CMK (cell line): ENCODE data around the gene TPD52L1.
"Not testable (repeated sequence)": the region's sequence is repeated elsewhere in the genome, so short reads cannot be mapped to it uniquely, and the experiment has no call there.

Experiments used
- DNase-seq: peaks from one replicate; pipeline ENCODE4 v3.0.0-alpha.2; 2010; ENCODE audit warnings: low read depth

TPD52L1 gene

DNA sequence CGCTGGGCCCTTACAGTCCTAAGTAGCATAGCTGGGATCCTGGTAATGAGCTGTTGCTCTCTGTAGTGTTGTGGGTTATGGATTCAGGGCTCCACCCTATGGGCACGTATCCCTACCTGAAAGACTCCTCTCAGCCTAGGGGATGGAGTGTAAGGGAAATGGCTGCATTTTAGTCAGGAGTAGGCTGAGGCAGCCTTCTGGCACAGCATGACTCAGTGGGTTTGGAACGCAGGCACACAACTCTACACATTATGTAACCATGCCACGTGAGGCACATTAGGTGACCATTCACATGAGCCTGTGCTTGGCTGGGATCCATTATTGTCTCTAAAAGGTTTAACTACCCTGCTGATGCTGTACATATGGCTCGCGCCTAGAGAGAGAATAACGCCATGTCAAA is 120.4 kb downstream of the TPD52L1 start:
- no peak for DNase-seq

DNA sequence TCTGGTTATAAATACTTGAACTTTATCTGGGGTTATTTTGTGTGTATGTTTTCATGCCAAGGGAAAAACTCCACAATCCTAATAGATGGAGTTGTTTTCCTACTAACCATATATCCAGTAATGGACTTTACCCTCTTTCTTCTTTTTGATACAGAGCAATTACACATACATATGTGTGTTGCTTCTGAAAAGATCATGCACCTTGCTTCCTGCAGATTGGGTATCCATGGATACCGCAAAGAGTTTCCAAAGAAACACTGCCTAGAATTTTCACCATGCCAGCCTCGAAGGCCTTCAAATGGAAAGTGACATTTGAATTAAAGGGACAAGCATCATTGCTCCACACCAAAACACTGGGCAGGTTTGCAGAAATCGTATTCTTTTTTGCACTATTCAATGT is 121.4 kb downstream of the TPD52L1 start:
- DNase-seq = no peak

DNA sequence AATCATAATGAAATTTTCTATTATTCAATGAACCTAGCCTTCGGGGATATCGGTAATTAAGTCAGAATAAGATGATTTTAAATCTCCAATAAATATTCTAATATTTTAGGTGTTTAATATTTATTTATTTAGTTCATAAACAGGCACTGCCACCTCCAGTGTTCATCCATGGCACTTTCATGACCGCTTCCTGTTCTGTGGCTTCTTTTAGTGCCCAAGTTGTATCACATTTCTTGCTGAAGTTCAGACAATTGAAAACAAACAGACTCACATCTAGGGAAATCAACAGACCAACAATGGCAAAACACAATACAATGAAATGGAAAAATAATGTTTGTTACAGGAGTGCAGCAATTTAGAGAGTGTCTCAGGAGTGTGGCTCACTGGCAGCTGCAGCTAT is 122.2 kb downstream of the TPD52L1 start:
- no peak for DNase-seq

DNA sequence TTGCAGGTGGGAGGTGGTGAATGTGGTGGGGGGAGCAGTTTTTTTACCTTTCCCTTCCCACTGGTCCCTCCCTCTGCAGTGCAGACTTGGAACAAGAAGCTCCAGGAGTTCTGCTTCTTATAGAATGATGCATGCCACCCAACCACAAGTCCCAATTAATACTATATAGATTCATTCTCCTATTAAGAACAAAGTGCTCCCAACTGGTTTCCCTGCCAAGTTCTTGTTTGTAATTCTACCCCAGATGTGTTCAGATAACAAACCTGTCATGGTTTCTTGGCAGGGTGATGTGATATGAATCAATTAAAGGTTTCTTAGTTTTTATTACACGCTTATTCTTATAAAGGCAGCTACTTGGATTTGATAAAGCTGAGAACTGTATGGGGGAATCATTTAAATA is 124.3 kb downstream of the TPD52L1 start:
- no peak for DNase-seq

DNA sequence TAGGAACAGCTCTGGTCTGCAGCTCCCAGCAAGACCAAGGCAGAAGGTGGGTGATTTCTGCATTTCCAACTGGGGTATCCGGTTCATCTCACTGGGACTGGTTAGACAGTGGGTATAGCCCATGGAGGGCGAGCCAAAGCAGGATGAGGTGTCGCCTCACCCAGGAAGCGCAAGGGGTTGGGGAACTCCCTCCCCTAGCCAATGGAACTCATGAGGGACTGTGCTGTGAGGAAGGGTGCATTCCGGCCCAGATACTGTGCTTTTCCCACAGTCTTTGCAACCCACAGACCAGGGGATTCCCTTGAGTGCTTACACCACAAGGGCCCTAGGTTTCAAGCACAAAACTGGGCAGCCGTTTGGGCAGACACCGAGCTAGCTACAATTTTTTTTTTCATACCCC is 126.4 kb downstream of the TPD52L1 start:
- DNase-seq = no peak

DNA sequence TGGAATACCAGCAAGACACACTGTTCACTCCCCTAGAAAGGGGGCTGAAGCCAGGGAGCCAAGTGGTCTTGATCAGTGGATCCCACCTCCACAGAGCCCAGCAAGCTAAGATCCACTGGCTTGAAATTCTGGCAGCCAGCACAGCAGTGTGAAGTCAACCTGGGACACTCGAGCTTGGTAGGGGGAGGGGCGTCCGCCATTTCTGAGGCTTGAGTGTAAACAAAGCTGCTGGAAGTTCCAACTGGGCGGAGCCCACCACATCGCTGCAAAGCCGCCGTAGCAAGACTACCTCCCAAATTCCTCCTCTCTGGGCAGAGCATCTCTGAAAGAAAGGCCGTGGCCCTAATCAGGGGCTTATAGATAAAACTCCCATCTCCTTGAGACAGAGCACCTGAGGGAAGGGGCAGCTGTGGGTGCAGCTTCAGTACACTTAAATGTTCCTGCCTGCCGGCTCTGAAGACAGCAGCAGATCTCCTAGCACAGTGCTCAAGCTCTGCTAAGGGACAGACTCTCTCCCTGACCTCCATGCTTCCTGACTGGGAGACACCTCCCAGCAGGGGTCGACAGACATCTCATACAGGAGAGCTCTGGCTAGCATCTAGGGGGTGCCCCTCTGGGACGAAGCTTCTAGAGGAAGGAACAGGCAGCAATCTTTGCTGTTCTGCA is 126.9 kb downstream of the TPD52L1 start:
- DNase-seq = not testable (repeated sequence)

DNA sequence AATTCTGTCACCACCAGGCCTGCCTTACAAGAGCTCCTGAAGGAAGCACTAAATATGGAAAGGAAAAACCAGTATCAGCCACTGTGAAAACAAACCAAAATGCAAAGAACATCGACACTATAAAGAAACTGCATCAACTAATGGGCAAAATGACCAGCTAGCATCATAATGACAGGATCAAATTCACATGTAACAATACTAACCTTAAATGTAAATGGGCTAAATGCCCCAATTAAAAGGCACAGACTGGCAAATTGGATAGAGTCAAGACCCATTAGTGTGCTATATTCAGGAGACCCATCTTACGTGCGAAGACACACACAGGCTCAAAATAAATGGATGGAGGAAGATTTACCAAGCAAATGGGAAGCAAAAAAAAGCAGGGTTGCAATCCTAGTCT is 128.9 kb downstream of the TPD52L1 start:
- not testable (repeated sequence) for DNase-seq

DNA sequence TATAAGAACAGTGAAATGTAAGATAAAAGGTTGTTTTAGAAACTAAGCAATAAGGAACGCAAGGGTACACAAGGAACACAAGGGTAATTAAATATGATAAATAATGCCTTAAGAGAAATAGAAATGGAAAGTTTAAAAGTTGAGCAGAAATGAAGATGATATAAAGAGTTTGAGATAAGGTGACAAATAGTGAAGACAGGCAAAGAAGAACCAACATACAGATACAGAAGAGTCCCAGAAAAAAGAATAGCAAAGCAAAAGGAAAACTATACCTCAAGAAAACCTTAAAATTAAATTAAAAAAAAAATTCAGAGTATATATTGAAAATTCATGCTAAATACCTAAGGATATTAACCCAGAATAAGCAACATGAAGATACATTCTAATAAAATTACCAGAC is 131.8 kb downstream of the TPD52L1 start:
- no peak for DNase-seq

DNA sequence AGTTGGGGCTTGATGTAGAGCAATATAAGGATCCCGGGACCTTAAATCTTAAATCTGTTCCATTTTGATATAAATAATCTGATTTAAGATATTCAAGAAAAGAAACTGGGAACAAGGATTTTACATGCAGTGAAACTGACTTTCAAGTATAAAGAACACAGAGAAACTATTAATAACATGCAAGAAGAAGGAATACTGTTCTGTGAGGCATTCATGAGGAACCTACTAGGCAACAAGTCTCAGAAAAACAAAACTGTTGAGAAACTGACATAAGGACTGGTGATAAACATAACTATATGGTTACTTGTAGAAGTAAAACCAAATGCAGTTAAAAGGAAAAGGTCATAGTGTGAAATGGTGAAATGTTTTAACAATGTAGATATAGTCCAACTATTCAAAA is 132.4 kb downstream of the TPD52L1 start:
- DNase-seq = no peak

DNA sequence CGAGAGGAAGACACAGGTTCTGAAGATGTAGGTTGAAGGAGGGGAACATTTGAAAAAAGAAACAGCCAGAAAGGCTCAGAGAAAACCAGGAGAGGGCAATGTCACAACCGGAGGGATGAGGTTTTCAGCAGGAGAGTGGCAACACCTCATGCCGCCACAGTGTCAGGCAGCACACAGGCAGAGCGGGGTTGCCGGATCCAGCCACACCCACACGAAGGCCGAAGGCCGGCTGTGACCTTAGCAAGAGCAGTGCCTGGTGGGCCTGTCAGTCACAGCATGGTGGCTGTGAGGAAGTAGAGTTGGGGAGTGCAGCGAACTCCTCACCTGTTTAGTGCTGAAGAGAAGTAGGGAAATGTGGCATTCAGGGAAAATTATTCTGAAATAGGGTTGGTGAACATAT is 134.1 kb downstream of the TPD52L1 start:
- no peak for DNase-seq

DNA sequence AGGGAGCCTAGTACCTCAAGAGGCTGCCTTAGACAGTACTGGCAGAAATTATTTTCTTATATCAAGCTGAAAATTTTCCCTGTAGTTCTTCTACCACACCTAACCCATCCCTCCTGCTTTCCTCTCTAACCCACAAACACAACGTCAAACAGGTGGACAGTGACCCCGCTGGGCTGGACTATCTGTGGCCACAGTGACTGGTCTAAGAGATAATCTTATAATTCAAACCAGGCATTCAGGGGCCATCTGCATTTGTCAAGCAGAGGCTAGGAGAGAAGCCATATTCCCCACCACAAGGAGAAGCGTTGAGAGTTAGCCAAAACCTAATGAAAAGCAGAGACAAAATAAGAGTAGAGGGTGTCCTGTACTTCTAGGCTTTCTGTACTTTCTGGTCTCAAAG is 140.0 kb downstream of the TPD52L1 start:
- no peak for DNase-seq

DNA sequence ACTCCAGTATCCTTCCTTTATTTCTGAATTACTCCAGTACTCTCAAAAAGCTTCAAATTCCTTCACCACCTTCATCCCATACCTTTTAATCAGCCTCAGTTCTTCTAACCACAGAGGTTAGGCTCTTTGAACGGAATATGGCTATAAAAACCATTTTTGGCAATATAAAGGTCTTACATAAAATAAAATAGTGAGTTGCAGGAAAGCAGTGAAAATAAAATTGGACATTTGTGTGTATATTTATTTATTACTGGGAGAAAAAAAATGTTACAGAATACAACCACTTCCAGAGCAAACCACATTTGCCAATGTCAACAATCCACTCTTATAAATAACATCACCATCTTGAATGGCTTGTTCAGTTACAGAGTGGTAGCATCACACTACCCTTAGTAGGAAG is 140.5 kb downstream of the TPD52L1 start:
- DNase-seq = no peak

DNA sequence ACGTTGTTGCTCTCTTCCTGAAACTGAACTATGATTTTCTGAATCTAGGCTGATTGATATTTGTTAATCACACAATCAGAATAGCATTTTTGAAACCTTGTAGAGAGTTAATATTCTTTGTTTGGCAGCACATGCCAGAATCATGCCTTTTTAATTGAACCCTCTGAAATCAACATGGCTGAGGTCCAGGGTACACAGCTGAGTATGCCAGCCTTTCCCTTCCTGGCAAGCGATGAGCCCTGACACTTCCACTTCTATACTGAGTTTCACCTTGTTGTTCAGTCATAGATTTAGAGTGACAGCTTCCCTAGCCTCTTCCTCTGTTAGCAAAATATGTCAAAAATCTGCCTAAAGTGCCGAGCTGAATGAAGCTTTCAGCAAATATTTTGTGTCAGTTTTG is 141.4 kb downstream of the TPD52L1 start:
- DNase-seq = no peak

DNA sequence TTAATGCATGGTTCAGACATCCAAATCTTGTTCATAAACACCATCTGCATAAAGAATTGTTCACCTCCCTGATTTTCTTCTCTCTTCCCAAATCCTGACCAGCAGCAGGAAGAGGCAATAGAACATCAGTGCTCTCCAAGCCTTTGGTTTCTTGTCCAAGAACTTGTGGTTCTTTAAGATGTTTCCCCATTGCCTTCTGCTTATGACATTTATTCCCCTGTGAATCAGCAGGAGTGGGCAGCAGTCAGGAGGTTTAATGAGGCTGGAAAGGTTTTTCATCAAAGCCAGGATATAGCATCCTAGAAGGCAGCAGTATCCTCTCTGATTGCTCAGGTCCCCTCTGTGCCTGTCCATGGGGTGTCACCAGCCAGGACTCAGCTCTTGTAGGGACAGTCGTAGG is 142.9 kb downstream of the TPD52L1 start:
- no peak for DNase-seq

DNA sequence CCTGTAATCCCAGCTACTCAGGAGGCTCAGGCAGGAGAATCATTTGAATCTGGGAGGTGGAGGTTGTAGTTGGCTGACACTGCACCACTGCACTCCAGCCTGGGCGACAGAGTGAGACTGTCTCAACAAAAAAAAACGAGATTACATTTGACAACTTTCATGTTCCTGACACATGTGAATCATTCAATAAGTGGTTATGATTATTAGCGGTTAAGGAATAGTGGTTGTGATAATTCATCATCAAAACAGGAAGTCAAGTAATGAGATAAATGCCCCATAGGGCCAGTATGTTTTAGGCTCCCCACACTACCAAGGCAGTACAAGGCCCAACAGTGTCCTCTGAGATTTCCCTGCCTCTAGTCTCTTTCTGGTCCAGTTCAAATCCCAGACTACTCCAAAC is 145.7 kb downstream of the TPD52L1 start:
- DNase-seq = no peak

DNA sequence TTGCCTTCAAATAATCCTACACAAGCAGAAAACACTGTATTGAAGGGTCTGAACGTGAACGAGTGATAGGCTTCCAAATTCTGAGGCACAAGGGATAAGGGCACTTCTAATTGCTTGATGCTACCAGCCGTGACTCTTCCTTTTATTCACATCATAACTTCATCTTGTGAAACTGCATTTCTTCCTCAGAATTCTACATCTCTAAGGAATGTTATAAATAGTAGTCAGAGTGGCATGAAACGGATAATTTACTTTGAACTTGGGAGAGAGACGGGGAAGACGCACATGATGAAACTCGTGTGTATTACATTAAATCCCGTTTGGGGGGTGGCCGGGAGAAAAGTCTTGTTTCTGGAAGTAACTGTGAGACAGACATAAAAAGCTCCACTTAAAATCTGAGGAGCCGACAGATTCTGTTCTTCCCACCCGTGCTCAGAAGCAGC is 147.4 kb downstream of the TPD52L1 start:
- no peak for DNase-seq

DNA sequence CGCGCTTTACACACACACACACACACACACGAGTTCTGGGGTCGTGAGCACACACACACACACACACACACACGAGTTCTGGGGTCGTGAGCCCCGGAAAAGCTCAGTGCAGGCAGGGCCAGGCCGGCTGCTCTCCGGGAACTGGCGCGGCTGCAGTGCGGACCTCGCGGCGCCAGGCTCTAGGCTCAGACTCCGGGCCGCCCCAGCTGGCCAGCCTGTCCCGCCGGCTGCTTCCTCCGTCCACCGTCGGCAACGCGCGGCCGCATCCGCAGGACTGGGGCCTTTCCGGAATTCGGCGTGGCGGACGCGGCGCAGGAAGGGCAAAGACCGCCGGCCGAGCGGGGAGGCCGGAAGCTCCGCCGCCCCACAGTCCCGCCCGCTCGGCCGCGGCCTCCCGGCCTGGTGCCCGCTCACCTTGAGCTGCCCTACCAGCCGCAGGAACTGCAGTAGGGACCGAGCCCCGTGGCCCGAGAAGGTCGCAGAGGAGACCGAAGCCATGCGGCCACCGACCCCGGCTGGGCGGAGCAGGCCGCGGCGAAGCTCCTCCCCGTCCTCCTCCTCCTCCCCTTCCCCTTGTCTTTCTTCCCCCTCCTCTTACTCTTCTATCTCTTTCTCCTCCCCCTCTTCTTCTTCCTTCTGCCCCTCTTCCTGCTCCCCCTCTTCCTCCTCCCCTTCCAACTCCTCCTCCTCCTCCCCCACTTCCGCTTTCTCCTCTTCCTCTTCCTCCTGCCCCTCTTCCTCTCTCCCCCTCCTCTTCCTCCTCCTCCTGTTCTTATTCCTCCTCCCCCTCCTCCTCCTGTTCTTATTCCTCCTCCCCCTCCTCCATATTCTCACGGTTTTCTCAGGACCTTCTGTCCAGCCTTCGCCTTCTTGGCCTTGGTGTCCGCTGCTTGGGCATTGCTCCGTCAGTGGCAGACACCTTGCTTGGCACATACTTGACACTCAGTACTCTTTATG is 148.1 kb downstream of the TPD52L1 start, which contains the start of gene HDDC2:
HDDC2 (minus strand) TSS at position 533 of the 957 bp plus-strand sequence; CDS start at position 498, 35 bp downstream.
- DNase-seq = peak; percentile 47

DNA sequence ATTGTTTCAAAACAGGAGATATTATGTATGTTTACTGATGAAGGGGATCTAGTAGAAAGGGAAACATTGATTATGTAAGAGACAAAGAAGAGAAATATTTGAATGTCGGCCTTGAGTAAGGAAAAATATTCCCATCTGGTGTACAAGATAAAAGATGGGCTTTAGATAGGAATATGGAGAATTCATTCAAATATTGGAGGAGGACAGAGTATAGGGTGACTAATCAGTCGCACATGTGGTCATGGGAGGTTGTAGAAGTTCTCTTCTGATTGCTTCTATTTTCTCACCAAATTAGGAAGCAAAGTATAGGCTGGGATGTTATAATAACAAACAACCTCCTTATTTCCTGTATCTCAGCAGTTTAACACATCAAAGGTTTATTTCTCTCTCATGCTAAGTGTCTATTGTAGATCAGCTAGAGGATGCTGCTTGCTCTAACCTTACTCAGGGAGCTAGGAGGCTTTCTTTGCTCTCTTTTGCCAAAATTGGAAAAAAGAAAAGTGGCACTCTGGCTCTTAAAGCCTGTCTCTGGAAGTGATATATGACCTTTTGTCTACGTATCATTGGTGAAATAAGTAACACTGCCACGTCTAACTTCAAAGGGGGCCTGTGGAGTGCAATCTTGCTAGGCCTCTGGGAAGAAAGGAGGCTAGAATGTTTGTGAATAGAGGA is 149.4 kb downstream of the TPD52L1 start:
- DNase-seq = no peak

DNA sequence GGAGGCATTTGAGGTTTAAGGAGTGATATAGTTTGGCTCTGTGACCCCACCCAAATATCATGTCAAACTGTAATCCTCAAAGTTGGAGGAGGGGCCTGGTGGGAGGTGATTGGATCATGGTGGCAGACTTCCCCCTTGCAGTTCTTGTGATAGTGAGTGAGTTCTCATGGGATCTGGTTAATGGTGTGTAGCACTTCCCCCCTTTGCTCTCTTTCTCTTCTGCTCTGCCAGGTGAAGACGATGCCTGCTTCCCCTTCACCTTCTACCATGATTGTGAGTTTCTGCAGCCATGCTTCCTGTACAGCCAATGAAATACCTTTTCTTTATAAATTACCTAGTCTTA is 149.9 kb downstream of the TPD52L1 start:
- no peak for DNase-seq

DNA sequence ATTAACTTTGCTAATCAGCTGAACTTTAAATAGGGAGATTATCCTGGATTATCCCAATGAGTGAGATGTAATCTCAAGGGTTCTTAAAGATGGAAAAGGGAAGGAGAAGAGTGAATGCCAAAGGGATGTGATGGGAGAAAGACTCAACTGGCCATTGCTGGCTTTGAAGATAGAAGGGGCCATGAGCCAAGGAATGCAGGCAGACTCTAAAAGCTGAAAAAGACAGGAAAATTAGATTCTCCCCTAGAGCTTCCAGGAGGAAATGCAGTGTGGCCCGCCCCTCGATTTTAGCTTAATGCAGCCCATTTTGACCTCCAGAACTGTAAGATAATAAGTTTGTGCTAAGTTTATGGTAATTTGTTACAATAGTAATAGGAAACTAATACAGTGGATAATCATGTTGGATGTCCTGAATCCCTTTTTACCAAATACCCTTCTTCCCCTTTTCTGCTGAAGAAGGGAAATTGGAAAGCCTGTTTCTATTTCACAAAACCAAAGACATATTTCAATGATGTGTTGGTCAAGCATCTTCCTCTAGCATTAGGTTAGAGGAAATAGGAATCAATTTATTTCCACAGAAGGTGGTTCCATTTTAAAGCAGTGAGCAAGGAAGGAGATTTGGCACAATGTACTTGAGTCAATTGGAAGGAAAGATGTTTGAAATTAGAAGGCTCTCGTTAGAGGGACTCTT is 151.5 kb downstream of the TPD52L1 start:
- no peak for DNase-seq

DNA sequence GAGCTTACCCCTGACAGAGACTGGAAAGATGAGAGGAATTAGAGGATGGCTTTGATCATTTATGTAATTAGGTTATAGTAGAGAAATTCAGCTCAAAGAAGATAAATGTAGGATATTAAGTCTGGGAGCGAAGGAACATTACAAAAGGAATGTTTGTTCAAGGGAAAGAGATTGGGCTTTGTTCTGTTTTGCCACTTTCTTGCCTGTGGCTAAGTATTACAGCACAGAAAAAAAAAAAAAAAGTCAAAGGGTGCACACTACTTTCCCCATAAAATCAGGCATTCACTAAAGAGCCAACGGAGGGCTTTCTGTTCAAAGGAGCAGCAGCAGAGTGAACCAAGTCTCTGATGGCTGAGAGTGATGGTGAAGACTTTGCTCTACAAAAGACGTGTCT is 153.2 kb downstream of the TPD52L1 start:
- DNase-seq = no peak

DNA sequence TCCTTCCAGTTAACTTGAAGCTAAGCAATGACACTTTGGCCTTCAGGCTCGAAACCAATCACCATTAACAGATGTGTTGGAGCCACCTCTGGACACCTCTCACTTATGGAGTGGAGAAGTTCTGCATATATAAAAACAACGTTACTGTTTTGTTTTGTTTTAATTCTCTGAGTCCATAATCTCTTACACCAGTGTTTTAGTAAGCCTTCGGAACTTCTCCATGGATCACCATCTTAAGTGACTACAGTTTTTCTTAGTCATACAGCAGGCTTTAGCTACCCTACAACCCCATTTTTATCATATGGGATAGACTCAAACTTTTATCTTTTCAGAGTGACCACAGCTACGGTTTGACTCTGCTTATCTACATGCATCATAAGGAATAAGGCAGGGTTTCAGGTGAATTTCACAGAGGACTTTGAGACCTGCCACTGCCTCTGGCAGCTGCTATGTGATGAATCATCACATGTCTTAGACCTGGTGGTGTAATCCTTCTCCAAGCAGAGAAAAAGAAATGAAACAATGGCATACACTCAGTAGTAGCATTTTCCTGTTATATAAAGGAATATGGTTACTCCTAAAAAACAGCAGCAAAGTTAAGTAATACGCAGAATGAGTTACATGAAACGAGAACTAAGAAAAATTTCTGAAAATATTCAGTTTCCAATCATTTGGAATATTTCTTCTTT is 153.7 kb downstream of the TPD52L1 start:
- no peak for DNase-seq
